ENCODE measurements around the gene LTBP3.

- TF ChIP-seq CTCF (conservative IDR thresholded peaks at IDR 0.05; ENCODE audit: low read depth, low read length) (no peak), EZH2 (IDR thresholded peaks at IDR 0.05; ENCODE audit: borderline replicate concordance, low read depth, low read length, poor library complexity, severe bottlenecking) (no peak)
These were observed 23.8 kb upstream of the LTBP3 start for GRCh38 chr11:65581928-65582327.
